Activated CD8-positive, alpha-beta memory T cell treated with anti-CD3 and anti-CD28 coated beads for 1 hour (primary cell): Measurements from ENCODE around the gene TAPBP.
A peak's percentile ranks its signal among the peaks of the same experiment; 100 is the strongest.
"Not testable (repeated sequence)": the region's sequence is repeated elsewhere in the genome, so short reads cannot be mapped to it uniquely, and the experiment has no call there.

ENCODE experiments used
- DNase-seq, 2 donors: peaks; one replicate each; pipeline ENCODE4 v3.0.0-alpha.2; 2020; ENCODE audit warnings: low read depth in 1 of 2; ENCODE audit errors: extremely low read depth in 1 of 2

Gene TAPBP

GRCh38 chr6:33313709-33314514, at the start of gene TAPBP:
Gene TAPBP (minus strand): TSS chr6:33314078. CDS start chr6:33314041, 37 bp downstream.
- DNase-seq: peak in 1 of 2 donors; percentile 73

GRCh38 chr6:33363486-33363885, 49.6 kb upstream of the TAPBP start:
- not testable (repeated sequence) for DNase-seq

- no peak for DNase-seq
These were observed 45.5 kb upstream of the TAPBP start for GRCh38 chr6:33359331-33359730.

GRCh38 chr6:33357160-33357871, 43.4 kb upstream of the TAPBP start:
- DNase-seq: not testable (repeated sequence)

- no peak for DNase-seq
These were observed 42.4 kb upstream of the TAPBP start for GRCh38 chr6:33356295-33356694.

GRCh38 chr6:33355860-33356259, 42.0 kb upstream of the TAPBP start:
- not testable (repeated sequence) for DNase-seq

- DNase-seq: no peak
These were observed 33.9 kb upstream of the TAPBP start for GRCh38 chr6:33347816-33348215.

GRCh38 chr6:33346972-33347371, 33.1 kb upstream of the TAPBP start:
- DNase-seq: not testable (repeated sequence)

- peak; percentile 38 to 39 for DNase-seq
These were observed 31.1 kb upstream of the TAPBP start for GRCh38 chr6:33344701-33345697.

GRCh38 chr6:33343953-33344611, 30.2 kb upstream of the TAPBP start:
- peak; percentile 18 to 30 for DNase-seq

- not testable (repeated sequence) for DNase-seq
These were observed 29.7 kb upstream of the TAPBP start for GRCh38 chr6:33343606-33343952.

- DNase-seq: no peak
These were observed 25.3 kb upstream of the TAPBP start for GRCh38 chr6:33339193-33339592.

- no peak for DNase-seq
These were observed 22.6 kb upstream of the TAPBP start for GRCh38 chr6:33336495-33336894.

GRCh38 chr6:33335916-33336315, 22.0 kb upstream of the TAPBP start:
- DNase-seq: no peak

GRCh38 chr6:33333666-33334065, 19.8 kb upstream of the TAPBP start:
- no peak for DNase-seq

GRCh38 chr6:33330736-33331135, 16.9 kb upstream of the TAPBP start:
- DNase-seq: no peak

- no peak for DNase-seq
These were observed 15.2 kb upstream of the TAPBP start for GRCh38 chr6:33329058-33329457.

GRCh38 chr6:33324125-33324524, 10.2 kb upstream of the TAPBP start:
- DNase-seq: no peak

GRCh38 chr6:33323623-33323948, 9.7 kb upstream of the TAPBP start:
- DNase-seq: no peak

GRCh38 chr6:33321227-33321626, 7.3 kb upstream of the TAPBP start:
- no peak for DNase-seq
